ENCODE measurements around the gene TSEN15. TPM values are rescaled to one million over a fixed set of nuclear protein-coding genes. Genes with fewer than 3 reads are reported as not detected.

TSEN15 gene
- total RNA-seq, 1 experiment from 2014 or later = 97.5 TPM

- no peak overlapping the region for H3K4me3 Mint-ChIP-seq (ENCODE audit: unreplicated experiment)
- CTCF ChIA-PET = no interaction called here
- POLR2A ChIA-PET = interaction anchor here (0.8 kb wide), 1 partner anchor 31 kb away, joined by 4 read pairs; the partner anchor contains the start of gene TSEN15
- no peak overlapping the region for H3K27ac Mint-ChIP-seq (ENCODE audit: low read depth, unreplicated experiment)
- peaks cover 22% of the 10 kb centered on the region for H3K27me3 Mint-ChIP-seq (ENCODE audit: insufficient read depth, unreplicated experiment)
- no TSS peak for BruUV-seq (replicated peaks)
- H3K9me3 Mint-ChIP-seq (ENCODE audit: unreplicated experiment) = no peaks in the 10 kb centered on the region
- no peak for DNase-seq (ENCODE audit: unreplicated experiment)
- H3K36me3 Mint-ChIP-seq (ENCODE audit: insufficient read depth, unreplicated experiment) = no peaks in the 10 kb centered on the region
- intact Hi-C loops (cut with micrococcal nuclease) = no loop called here
- H3K4me1 Mint-ChIP-seq (ENCODE audit: insufficient read depth, unreplicated experiment) = no peaks in the 10 kb centered on the region
- TF ChIP-seq, protein P1, sequence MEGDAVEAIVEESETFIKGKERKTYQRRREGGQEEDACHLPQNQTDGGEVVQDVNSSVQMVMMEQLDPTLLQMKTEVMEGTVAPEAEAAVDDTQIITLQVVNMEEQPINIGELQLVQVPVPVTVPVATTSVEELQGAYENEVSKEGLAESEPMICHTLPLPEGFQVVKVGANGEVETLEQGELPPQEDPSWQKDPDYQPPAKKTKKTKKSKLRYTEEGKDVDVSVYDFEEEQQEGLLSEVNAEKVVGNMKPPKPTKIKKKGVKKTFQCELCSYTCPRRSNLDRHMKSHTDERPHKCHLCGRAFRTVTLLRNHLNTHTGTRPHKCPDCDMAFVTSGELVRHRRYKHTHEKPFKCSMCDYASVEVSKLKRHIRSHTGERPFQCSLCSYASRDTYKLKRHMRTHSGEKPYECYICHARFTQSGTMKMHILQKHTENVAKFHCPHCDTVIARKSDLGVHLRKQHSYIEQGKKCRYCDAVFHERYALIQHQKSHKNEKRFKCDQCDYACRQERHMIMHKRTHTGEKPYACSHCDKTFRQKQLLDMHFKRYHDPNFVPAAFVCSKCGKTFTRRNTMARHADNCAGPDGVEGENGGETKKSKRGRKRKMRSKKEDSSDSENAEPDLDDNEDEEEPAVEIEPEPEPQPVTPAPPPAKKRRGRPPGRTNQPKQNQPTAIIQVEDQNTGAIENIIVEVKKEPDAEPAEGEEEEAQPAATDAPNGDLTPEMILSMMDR (IDR thresholded peaks at IDR 0.05; ENCODE audit: unreplicated experiment) = no peak
Measured at GRCh38 chr1:184020328-184020727, 31.2 kb upstream of the TSEN15 start.

GRCh38 chr1:184020855-184021254 lies 30.7 kb upstream of the TSEN15 start:
- no peak overlapping the region for H3K27ac Mint-ChIP-seq (ENCODE audit: low read depth, unreplicated experiment)
- BruUV-seq (replicated peaks) = no TSS peak
- CTCF ChIA-PET = no interaction called here
- no peak for DNase-seq (ENCODE audit: unreplicated experiment)
- H3K4me1 Mint-ChIP-seq (ENCODE audit: insufficient read depth, unreplicated experiment) = no peaks in the 10 kb centered on the region
- H3K27me3 Mint-ChIP-seq (ENCODE audit: insufficient read depth, unreplicated experiment) = peaks cover 27% of the 10 kb centered on the region
- no peaks in the 10 kb centered on the region for H3K9me3 Mint-ChIP-seq (ENCODE audit: unreplicated experiment)
- H3K4me3 Mint-ChIP-seq (ENCODE audit: unreplicated experiment) = no peak overlapping the region
- intact Hi-C loops (cut with micrococcal nuclease) = no loop called here
- TF ChIP-seq, protein P1 (IDR thresholded peaks at IDR 0.05; ENCODE audit: unreplicated experiment) = no peak
- POLR2A ChIA-PET = interaction anchor here (0.8 kb wide), 1 partner anchor 30 kb away, joined by 4 read pairs; the partner anchor contains the start of gene TSEN15
- no peaks in the 10 kb centered on the region for H3K36me3 Mint-ChIP-seq (ENCODE audit: insufficient read depth, unreplicated experiment)

DNA sequence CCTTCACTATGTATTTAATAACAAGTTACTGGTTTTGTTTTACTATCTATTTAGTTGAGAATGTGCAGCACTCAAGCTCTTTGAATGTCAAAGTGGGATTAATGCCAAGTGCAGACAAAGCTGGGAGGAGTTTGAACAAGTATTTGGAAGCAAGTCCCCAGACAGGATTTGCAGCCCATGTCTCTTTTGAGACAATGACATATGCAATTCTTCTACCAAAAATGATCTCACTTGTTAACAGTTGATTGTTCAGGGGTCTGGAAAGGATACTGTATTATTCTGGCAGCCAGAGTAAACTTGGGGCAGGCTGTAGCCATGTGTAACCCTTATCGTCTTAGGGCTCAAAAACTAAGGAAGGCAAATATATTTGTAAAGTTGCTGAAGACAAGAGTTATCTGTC lies 29.8 kb upstream of the TSEN15 start:
- intact Hi-C loops (cut with micrococcal nuclease) = no loop called here
- no peak for DNase-seq (ENCODE audit: unreplicated experiment)
- Mint-ChIP-seq H3K9me3 (ENCODE audit: unreplicated experiment) (no peaks in the 10 kb centered on the region), H3K4me3 (ENCODE audit: unreplicated experiment) (no peak overlapping the region), H3K4me1 (ENCODE audit: insufficient read depth, unreplicated experiment) (no peaks in the 10 kb centered on the region), H3K27me3 (ENCODE audit: insufficient read depth, unreplicated experiment) (peaks cover 36% of the 10 kb centered on the region), H3K27ac (ENCODE audit: low read depth, unreplicated experiment) (no peak overlapping the region), H3K36me3 (ENCODE audit: insufficient read depth, unreplicated experiment) (no peaks in the 10 kb centered on the region)
- no TSS peak for BruUV-seq (replicated peaks)
- CTCF ChIA-PET = no interaction called here
- TF ChIP-seq, protein P1 (IDR thresholded peaks at IDR 0.05; ENCODE audit: unreplicated experiment) = no peak
- POLR2A ChIA-PET = no interaction called here

GRCh38 chr1:184022668-184023067 lies 28.9 kb upstream of the TSEN15 start:
- no peak overlapping the region for H3K4me3 Mint-ChIP-seq (ENCODE audit: unreplicated experiment)
- no peak for DNase-seq (ENCODE audit: unreplicated experiment)
- peaks cover 41% of the 10 kb centered on the region for H3K27me3 Mint-ChIP-seq (ENCODE audit: insufficient read depth, unreplicated experiment)
- CTCF ChIA-PET = interaction anchor here (0.7 to 1.6 kb wide), 3 partner anchors 18 to 107 kb away, joined by 3 to 6 read pairs (median 4); no protein-coding TSS in a partner anchor
- no peaks in the 10 kb centered on the region for H3K36me3 Mint-ChIP-seq (ENCODE audit: insufficient read depth, unreplicated experiment)
- no TSS peak for BruUV-seq (replicated peaks)
- TF ChIP-seq, protein P1 (IDR thresholded peaks at IDR 0.05; ENCODE audit: unreplicated experiment) = no peak
- no peaks in the 10 kb centered on the region for H3K4me1 Mint-ChIP-seq (ENCODE audit: insufficient read depth, unreplicated experiment)
- intact Hi-C loops (cut with micrococcal nuclease) = no loop called here
- H3K9me3 Mint-ChIP-seq (ENCODE audit: unreplicated experiment) = no peaks in the 10 kb centered on the region
- POLR2A ChIA-PET = interaction anchor here (0.7 kb wide), 1 partner anchor 21 kb away, joined by 3 read pairs; no protein-coding TSS in a partner anchor
- H3K27ac Mint-ChIP-seq (ENCODE audit: low read depth, unreplicated experiment) = no peak overlapping the region

Measured in MCF 10A (cell line).